Fibroblast of skin of right biceps (primary cell): ENCODE measurements around the gene COL5A1.

Experiments
- DNase-seq: peaks from one replicate; pipeline ENCODE4 v3.0.0-alpha.2; 2013

The COL5A1 gene

GRCh38 chr9:134774410-134774809 is 132.8 kb downstream of the COL5A1 start:
- DNase-seq = no peak

GRCh38 chr9:134775081-134775951 is 133.7 kb downstream of the COL5A1 start:
- DNase-seq = peak; percentile 82

GRCh38 chr9:134776080-134776796 is 134.6 kb downstream of the COL5A1 start:
- DNase-seq = peak; percentile 74

GRCh38 chr9:134777153-134777552 is 135.6 kb downstream of the COL5A1 start:
- DNase-seq = no peak

- DNase-seq = no peak
These were observed 136.6 kb downstream of the COL5A1 start for GRCh38 chr9:134778156-134778555.

GRCh38 chr9:134778841-134779411 is 137.3 kb downstream of the COL5A1 start:
- DNase-seq = peak; percentile 47

- no peak for DNase-seq
These were observed 138.0 kb downstream of the COL5A1 start for GRCh38 chr9:134779640-134780039.

GRCh38 chr9:134781591-134782302 is 140.1 kb downstream of the COL5A1 start:
- DNase-seq = no peak

- DNase-seq = no peak
These were observed 141.5 kb downstream of the COL5A1 start for GRCh38 chr9:134782921-134783698.

GRCh38 chr9:134783699-134784039 is 142.1 kb downstream of the COL5A1 start:
- peak; percentile 48 for DNase-seq

GRCh38 chr9:134784577-134785305 is 143.1 kb downstream of the COL5A1 start:
- DNase-seq = no peak

- DNase-seq = no peak
These were observed 143.9 kb downstream of the COL5A1 start for GRCh38 chr9:134785325-134786108.

GRCh38 chr9:134787601-134788531 is 146.3 kb downstream of the COL5A1 start:
- no peak for DNase-seq

GRCh38 chr9:134789168-134789567 is 147.6 kb downstream of the COL5A1 start:
- DNase-seq = no peak

GRCh38 chr9:134791009-134791408 is 149.4 kb downstream of the COL5A1 start:
- DNase-seq = no peak

- DNase-seq = no peak
These were observed 151.0 kb downstream of the COL5A1 start for GRCh38 chr9:134792627-134793026.

GRCh38 chr9:134793288-134794188 is 151.9 kb downstream of the COL5A1 start:
- DNase-seq = peak; percentile 66

- DNase-seq = no peak
These were observed 153.2 kb downstream of the COL5A1 start for GRCh38 chr9:134794663-134795370.
